NB4 (cell line): Measurements from ENCODE around the gene RREB1.

Source experiments
- DNase-seq: peaks from one replicate; pipeline ENCODE4 v3.0.0; 2010; ENCODE audit warnings: low read depth
- H3K4me3 ChIP-seq: one replicate; pipeline ENCODE4 v1.5.1; 2011; ENCODE audit warnings: mild to moderate bottlenecking, low read depth, low read length, moderate library complexity
- MAX ChIP-seq: IDR thresholded peaks from 2 replicates; pipeline ENCODE4 v1.6.1; 2011; ENCODE audit warnings: low read depth, low read length
- MYC ChIP-seq: IDR thresholded peaks from 2 replicates; pipeline ENCODE4 v1.6.1; 2011; ENCODE audit warnings: low read depth, low read length
- POLR2A ChIP-seq: IDR thresholded peaks from 2 replicates; pipeline ENCODE4 v1.6.1; 2011; ENCODE audit warnings: mild to moderate bottlenecking; ENCODE audit not compliant: insufficient read length; ENCODE audit errors: extremely low read depth
- TF ChIP-seq, protein P1 (sequence below): IDR thresholded peaks from one replicate; pipeline ENCODE4 v1.5.1; 2012; ENCODE audit warnings: low read depth, low read length

RREB1 gene

GRCh38 chr6:7078856-7079255 is 28.9 kb upstream of the RREB1 start:
- TF ChIP-seq, protein P1, sequence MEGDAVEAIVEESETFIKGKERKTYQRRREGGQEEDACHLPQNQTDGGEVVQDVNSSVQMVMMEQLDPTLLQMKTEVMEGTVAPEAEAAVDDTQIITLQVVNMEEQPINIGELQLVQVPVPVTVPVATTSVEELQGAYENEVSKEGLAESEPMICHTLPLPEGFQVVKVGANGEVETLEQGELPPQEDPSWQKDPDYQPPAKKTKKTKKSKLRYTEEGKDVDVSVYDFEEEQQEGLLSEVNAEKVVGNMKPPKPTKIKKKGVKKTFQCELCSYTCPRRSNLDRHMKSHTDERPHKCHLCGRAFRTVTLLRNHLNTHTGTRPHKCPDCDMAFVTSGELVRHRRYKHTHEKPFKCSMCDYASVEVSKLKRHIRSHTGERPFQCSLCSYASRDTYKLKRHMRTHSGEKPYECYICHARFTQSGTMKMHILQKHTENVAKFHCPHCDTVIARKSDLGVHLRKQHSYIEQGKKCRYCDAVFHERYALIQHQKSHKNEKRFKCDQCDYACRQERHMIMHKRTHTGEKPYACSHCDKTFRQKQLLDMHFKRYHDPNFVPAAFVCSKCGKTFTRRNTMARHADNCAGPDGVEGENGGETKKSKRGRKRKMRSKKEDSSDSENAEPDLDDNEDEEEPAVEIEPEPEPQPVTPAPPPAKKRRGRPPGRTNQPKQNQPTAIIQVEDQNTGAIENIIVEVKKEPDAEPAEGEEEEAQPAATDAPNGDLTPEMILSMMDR = no peak
- TF ChIP-seq POLR2A (no peak), MYC (no peak), MAX (no peak)
- no peak for DNase-seq
- no peak overlapping the region for H3K4me3 ChIP-seq

GRCh38 chr6:7080311-7080710 is 27.4 kb upstream of the RREB1 start:
- peak; percentile 40 for DNase-seq
- no peak overlapping the region for H3K4me3 ChIP-seq
- no peak for TF ChIP-seq POLR2A
- no peak for TF ChIP-seq MAX
- no peak for TF ChIP-seq MYC
- TF ChIP-seq, protein P1 = no peak

- TF ChIP-seq MAX = no peak
- peak; percentile 36 for DNase-seq
- no peak overlapping the region for H3K4me3 ChIP-seq
Measured at GRCh38 chr6:7085911-7086310, 21.9 kb upstream of the RREB1 start.

- TF ChIP-seq MYC (peak; percentile 69), MAX (peak; percentile 67; the same call in 1 of the 2 replicates), POLR2A (no peak)
- TF ChIP-seq, protein P1 = peak; percentile 59
- H3K4me3 ChIP-seq = peak overlapping the region; percentile 49
- DNase-seq = peak; percentile 85
Measured at GRCh38 chr6:7086488-7086887, 21.3 kb upstream of the RREB1 start.

DNA sequence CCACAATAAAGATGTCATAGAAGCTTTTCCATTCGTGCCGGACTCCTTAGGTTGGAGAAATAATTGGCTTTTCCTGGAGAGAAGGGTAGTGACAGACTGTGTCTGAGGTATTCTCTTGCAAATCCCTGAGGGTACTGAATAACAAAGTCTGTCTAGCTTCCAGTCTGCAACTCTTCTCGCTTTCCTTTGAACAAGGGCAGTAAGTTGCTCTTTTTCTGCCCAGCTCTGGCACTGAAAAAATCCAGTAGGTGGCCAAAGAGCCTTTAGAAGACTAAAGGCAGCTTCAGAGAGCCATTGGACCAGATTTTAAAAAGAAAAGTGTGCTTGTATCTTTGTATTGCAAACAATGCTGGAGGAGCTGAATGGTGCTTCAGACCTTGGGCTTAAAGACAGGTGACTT is 20.7 kb upstream of the RREB1 start:
- peak; percentile 64 for DNase-seq
- peak overlapping the region; percentile 49 for H3K4me3 ChIP-seq

GRCh38 chr6:7087491-7087979 is 20.2 kb upstream of the RREB1 start:
- peak; percentile 41 for DNase-seq
- TF ChIP-seq, protein P1 = no peak
- TF ChIP-seq MAX (no peak), POLR2A (no peak), MYC (no peak)
- peak overlapping the region; percentile 49 for H3K4me3 ChIP-seq

More for the DNA sequence above, 20.7 kb upstream of the RREB1 start:
- TF ChIP-seq POLR2A = no peak
- TF ChIP-seq MYC = 0 out of 2 replicates have a peak, but pooled peaks have one; percentile 8
- 0 out of 2 replicates have a peak, but pooled peaks have one; percentile 16 for TF ChIP-seq MAX
- TF ChIP-seq, protein P1 = peak; percentile 14
